SK-N-SH (cell line): ENCODE results near the gene KLHL35. TPM values are rescaled to one million over a fixed set of nuclear protein-coding genes. Genes with fewer than 3 reads are reported as not detected.

Source experiments
- CTCF ChIA-PET: fragments of 300-600, 350-600 bp; formaldehyde crosslinking; extraction: SDS; loops from one replicate; lab custom pipeline; 2021; lab: Yijun Ruan, JAX
- POLR2A ChIA-PET: fragments of 350-600 bp; sonication (Branson Sonifier 250); formaldehyde crosslinking; extraction: SDS; loops from one replicate; lab custom pipeline; 2020; ENCODE audit warnings: antibody characterized with exemption, inconsistent platforms; lab: Yijun Ruan, JAX
- DNase-seq: peaks from one replicate; pipeline ENCODE4 v3.0.0; 2012
- H2AFZ ChIP-seq: fragments of 200-600 bp; sonication (generic); 2 replicates; pipeline ENCODE4 v1.8.1; 2016; ENCODE audit warnings: antibody characterized with exemption, mild to moderate bottlenecking, low read depth
- H3F3A ChIP-seq: fragments of 200-600 bp; sonication (generic); replicated peaks from 2 replicates; pipeline ENCODE3; 2016; ENCODE audit warnings: antibody characterized with exemption, mild to moderate bottlenecking; ENCODE audit not compliant: insufficient read depth
- H3K27ac ChIP-seq, 2 experiments: fragments of 200-500 bp in 1 of 2; fragments of 200-600 bp in 1 of 2; sonication (Bioruptor generic) in 1 of 2; sonication (generic), shearing (Covaris generic) in 1 of 2; 2 replicates each; pipeline versions ENCODE4 v1.5.1 to v1.6.1; 2014 to 2016; ENCODE audit warnings: low read depth in 2 of 2, inconsistent platforms in 1 of 2, low read length in 1 of 2, mild to moderate bottlenecking in 1 of 2, mixed read lengths in 1 of 2
- H3K27me3 ChIP-seq: fragments of 200-600 bp; sonication (generic), shearing (Covaris generic); 2 replicates; pipeline ENCODE4 v1.6.1; 2016; ENCODE audit warnings: mixed run types; ENCODE audit not compliant: insufficient read depth
- H3K36me3 ChIP-seq, 2 experiments: fragments of 200-500 bp in 1 of 2; fragments of 200-600 bp in 1 of 2; sonication (Bioruptor generic) in 1 of 2; sonication (generic) in 1 of 2; replicated peaks in 1 of 2; 2 replicates each; pipeline versions ENCODE3 to v1.5.1; 2014 to 2016; ENCODE audit warnings: low read length in 1 of 2, mild to moderate bottlenecking in 1 of 2; ENCODE audit not compliant: insufficient read depth in 2 of 2, control insufficient read depth in 1 of 2
- H3K4me1 ChIP-seq, 2 experiments: fragments of 200-500 bp in 1 of 2; fragments of 200-600 bp in 1 of 2; sonication (Bioruptor generic) in 1 of 2; sonication (generic), shearing (Covaris generic) in 1 of 2; 2 replicates each; pipeline versions ENCODE4 v1.5.1 to v1.6.1; 2014 to 2016; ENCODE audit warnings: low read depth in 1 of 2, low read length in 1 of 2, mixed run types in 1 of 2; ENCODE audit not compliant: insufficient read depth in 2 of 2, control insufficient read depth in 1 of 2
- H3K4me2 ChIP-seq: fragments of 200-600 bp; sonication (generic), shearing (Covaris generic); 2 replicates; pipeline ENCODE4 v1.6.1; 2017; ENCODE audit warnings: mixed run types
- H3K4me3 ChIP-seq, 2 experiments: fragments of 200-500 bp in 1 of 2; fragments of 200-600 bp in 1 of 2; sonication (Bioruptor generic) in 1 of 2; sonication (generic), shearing (Covaris generic) in 1 of 2; 2 replicates each; pipeline versions ENCODE4 v1.5.1 to v1.8.1; 2014 to 2016; ENCODE audit warnings: low read depth in 2 of 2, inconsistent platforms in 1 of 2, low read length in 1 of 2, mild to moderate bottlenecking in 1 of 2, mixed read lengths in 1 of 2, moderate library complexity in 1 of 2
- H3K79me2 ChIP-seq: fragments of 200-600 bp; sonication (generic); 2 replicates; pipeline ENCODE4 v1.8.1; 2017; ENCODE audit warnings: mild to moderate bottlenecking; ENCODE audit not compliant: insufficient read depth
- H3K9ac ChIP-seq: fragments of 200-600 bp; sonication (generic); 2 replicates; pipeline ENCODE4 v1.6.1; 2017; ENCODE audit warnings: mixed run types
- H3K9me2 ChIP-seq: fragments of 200-600 bp; sonication (generic); 2 replicates; pipeline ENCODE4 v1.6.1; 2017; ENCODE audit warnings: mixed run types
- H3K9me3 ChIP-seq: fragments of 200-600 bp; sonication (generic); 2 replicates; pipeline ENCODE4 v1.6.1; 2017; ENCODE audit warnings: mixed run types, mild to moderate bottlenecking, moderate library complexity
- H4K20me1 ChIP-seq: fragments of 200-600 bp; sonication (generic); 2 replicates; pipeline ENCODE4 v1.6.1; 2017; ENCODE audit warnings: mild to moderate bottlenecking, mixed run types; ENCODE audit not compliant: insufficient read depth
- ELF1 ChIP-seq: IDR thresholded peaks from 2 replicates; pipeline ENCODE4 v1.4.0; 2012
- FOXJ3 ChIP-seq: sonication (generic); formaldehyde crosslinking; IDR thresholded peaks from 2 replicates; pipeline ENCODE4 v1.5.1; 2020; ENCODE audit warnings: mild to moderate bottlenecking, missing genetic modification reagents
- JUND ChIP-seq: IDR thresholded peaks from 2 replicates; pipeline ENCODE4 v1.4.0; 2012
- MXI1 ChIP-seq: IDR thresholded peaks from 2 replicates; pipeline ENCODE4 v1.6.1; 2012; ENCODE audit warnings: mild to moderate bottlenecking, low read depth, low read length, improper control_type of control experiment
- NFIC ChIP-seq: IDR thresholded peaks from 2 replicates; pipeline ENCODE4 v1.4.0; 2012; ENCODE audit warnings: borderline replicate concordance
- NRF1 ChIP-seq: IDR thresholded peaks from 2 replicates; pipeline ENCODE4 v1.6.1; 2012; ENCODE audit warnings: low read depth, mild to moderate bottlenecking, low read length
- POLR2AphosphoS5 ChIP-seq: IDR thresholded peaks from 2 replicates; pipeline ENCODE4 v1.6.1; 2012; ENCODE audit warnings: low read depth, low read length
- RCOR1 ChIP-seq: fragments of 150-350 bp; IDR thresholded peaks from 2 replicates; pipeline ENCODE4 v1.6.1; 2017; ENCODE audit warnings: antibody characterized with exemption, low read length
- SMC3 ChIP-seq: IDR thresholded peaks from 2 replicates; pipeline ENCODE4 v1.6.1; 2012; ENCODE audit warnings: low read depth, low read length, improper control_type of control experiment
- TAF1 ChIP-seq: IDR thresholded peaks from 2 replicates; pipeline ENCODE4 v1.6.1; 2012; ENCODE audit warnings: low read depth, mild to moderate bottlenecking, low read length, moderate library complexity, borderline replicate concordance
- TCF12 ChIP-seq: IDR thresholded peaks from 2 replicates; pipeline ENCODE4 v1.4.0; 2012
- USF1 ChIP-seq: IDR thresholded peaks from 2 replicates; pipeline ENCODE4 v1.4.0; 2012; ENCODE audit warnings: low read depth, borderline replicate concordance
- WGBS: methylation state at CpG from one replicate; pipeline ENCODE4 v1.1.6; 2017; ENCODE audit warnings: low lambda C conversion rate; 5-methylcytosine and 5-hydroxymethylcytosine counted together
- polyA plus RNA-seq, 3 experiments: library from polyadenylated mRNA; depleted of rRNA; stranded (reverse); fragments of >200 nt; gene quantifications; 2 replicates each; pipeline ENCODE4 v1.2.3, GENCODE V29; 2012

Gene KLHL35
- polyA plus RNA-seq, 1 of the 3 experiments (the other 2 are of a cell fraction): 1.7 TPM

GRCh38 chr11:75463106-75463774, 30.2 kb upstream of the KLHL35 start:
- Histone ChIP-seq H3F3A (no peaks in the 10 kb centered on the region), H3K9ac (no peak overlapping the region), H3K4me3 (no peak overlapping the region), H2AFZ (no peak overlapping the region), H3K36me3 (no peaks in the 10 kb centered on the region), H3K4me1 (peaks cover 0 to 34% of the 10 kb centered on the region in 2 experiments; a peak in 1 of 4 replicates), H3K79me2 (no peaks in the 10 kb centered on the region), H3K9me2 (no peaks in the 10 kb centered on the region), H3K4me2 (no peak overlapping the region), H3K27ac (no peak overlapping the region), H3K9me3 (no peaks in the 10 kb centered on the region)
- ChIA-PET POLR2A (no interaction called here), CTCF (interaction anchor here (1.0 to 11.1 kb wide), 3 partner anchors 13 to 68 kb away, joined by 4 to 66 read pairs (median 4); no protein-coding TSS in a partner anchor)
- DNase-seq: no peak
- 86% methylated on average over 11 of the region's 11 CpGs for WGBS
- TF ChIP-seq TAF1: no peak
- no peak for TF ChIP-seq SMC3
- TF ChIP-seq ELF1: no peak
- no peak for TF ChIP-seq POLR2AphosphoS5
- TF ChIP-seq NRF1: no peak
- no peak for TF ChIP-seq TCF12
- no peak for TF ChIP-seq RCOR1
- TF ChIP-seq FOXJ3 (CRISPR knock-in tag): no peak
- no peak for TF ChIP-seq NFIC
- TF ChIP-seq JUND: no peak
- TF ChIP-seq, all 33 proteins: peak for 0
- H3K27me3 ChIP-seq: no peaks in the 10 kb centered on the region
- no peaks in the 10 kb centered on the region for H4K20me1 ChIP-seq

- ChIA-PET CTCF (interaction anchor here (1.2 to 11.1 kb wide), 3 partner anchors 10 to 67 kb away, joined by 3 to 66 read pairs (median 4); no protein-coding TSS in a partner anchor), POLR2A (no interaction called here)
- H4K20me1 ChIP-seq: no peaks in the 10 kb centered on the region
- H3K9me3 ChIP-seq: no peaks in the 10 kb centered on the region
- no peaks in the 10 kb centered on the region for H3K79me2 ChIP-seq
- H3K27me3 ChIP-seq: no peaks in the 10 kb centered on the region
- no peak overlapping the region for H2AFZ ChIP-seq
- H3K36me3 ChIP-seq: no peaks in the 10 kb centered on the region
- H3K9me2 ChIP-seq: no peaks in the 10 kb centered on the region
- no peak for DNase-seq
- peaks cover 0 to 25% of the 10 kb centered on the region in 2 experiments; a peak in 1 of 4 replicates for H3K4me1 ChIP-seq
- H3K4me2 ChIP-seq: no peak overlapping the region
- 89% methylated on average over 5 of the region's 5 CpGs for WGBS
- H3F3A ChIP-seq: no peaks in the 10 kb centered on the region
- no peak overlapping the region for H3K4me3 ChIP-seq
- H3K9ac ChIP-seq: no peak overlapping the region
- TF ChIP-seq MXI1 (no peak), RCOR1 (no peak), TAF1 (no peak), USF1 (no peak)
- no peak overlapping the region for H3K27ac ChIP-seq
Measured at GRCh38 chr11:75462117-75462653, 29.2 kb upstream of the KLHL35 start.
